Adipose tissue (tissue), 3 donors: Measurements from ENCODE around the gene CRACR2A. TPM values are rescaled to one million over a fixed set of nuclear protein-coding genes. Genes with fewer than 3 reads are reported as not detected.

Experiments
- H3K27ac ChIP-seq: one replicate; pipeline ENCODE4 v1.5.1; 2013; ENCODE audit warnings: low read depth, low read length
- WGBS, 3 donors: extraction: QIAGEN DNeasy Blood & Tissue Kit; methylation state at CpG; one replicate each; pipeline ENCODE4 v1.1.7; 2013; 5-methylcytosine and 5-hydroxymethylcytosine counted together
- polyA plus RNA-seq, 3 donors: library from polyadenylated mRNA; stranded (reverse); fragments of 200-250 nt; gene quantifications; one replicate each; pipeline ENCODE4 v1.2.3, GENCODE V29; 2013
- donor health status: healthy with polysubstance abuse.
- donor health status: Bipolar disorder and iron deficiency.
- donor health status: healthy.

CRACR2A gene
- polyA plus RNA-seq, 3 donors = 1.2 to 4.4 (median 1.5) TPM

DNA sequence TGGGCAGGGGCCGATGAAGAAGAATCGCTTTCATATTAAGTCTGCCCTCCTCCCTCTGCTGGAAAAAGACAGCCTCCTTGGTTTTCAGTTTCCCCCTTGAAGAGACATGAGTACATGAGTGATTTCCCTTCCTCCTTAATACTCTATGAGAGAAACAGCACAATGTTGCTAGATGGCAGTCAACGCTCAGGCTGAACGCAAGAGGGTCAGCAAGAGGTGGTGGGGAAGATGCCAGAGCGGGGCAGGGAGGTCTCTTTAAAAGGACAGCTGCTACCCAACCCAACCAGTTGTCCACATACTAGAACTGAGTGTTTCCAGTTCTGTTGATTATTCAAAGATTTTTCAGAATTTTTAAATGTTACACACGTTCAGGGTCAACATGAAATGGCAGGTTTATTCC, 22.8 kb downstream of the CRACR2A start:
- no peak overlapping the region for H3K27ac ChIP-seq
- 86 to 94% (median 86%) methylated on average over 6 of the region's 6 CpGs for WGBS, 3 donors

DNA sequence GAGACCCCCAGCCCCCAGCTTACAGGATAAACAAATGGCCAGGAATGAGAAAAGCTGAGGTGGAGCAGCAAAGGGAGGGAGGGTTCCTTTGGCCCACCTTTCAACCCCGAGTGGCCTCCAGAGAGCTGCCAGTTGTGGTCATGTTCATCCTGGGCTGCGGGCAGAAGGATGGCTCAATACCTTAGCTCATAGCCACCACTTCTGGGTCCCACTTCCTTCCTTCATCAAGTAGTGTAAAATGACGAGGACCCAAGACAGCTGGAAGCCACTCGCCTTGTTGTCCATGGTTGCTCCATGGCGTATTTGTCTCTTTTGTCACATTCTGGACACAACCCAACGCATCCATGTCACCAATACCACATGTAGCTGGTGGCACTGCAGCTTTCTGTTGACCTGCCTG, 24.2 kb downstream of the CRACR2A start:
- 55 to 85% (median 64%) methylated on average over 6 of the region's 6 CpGs for WGBS, 3 donors
- H3K27ac ChIP-seq = no peak overlapping the region

DNA sequence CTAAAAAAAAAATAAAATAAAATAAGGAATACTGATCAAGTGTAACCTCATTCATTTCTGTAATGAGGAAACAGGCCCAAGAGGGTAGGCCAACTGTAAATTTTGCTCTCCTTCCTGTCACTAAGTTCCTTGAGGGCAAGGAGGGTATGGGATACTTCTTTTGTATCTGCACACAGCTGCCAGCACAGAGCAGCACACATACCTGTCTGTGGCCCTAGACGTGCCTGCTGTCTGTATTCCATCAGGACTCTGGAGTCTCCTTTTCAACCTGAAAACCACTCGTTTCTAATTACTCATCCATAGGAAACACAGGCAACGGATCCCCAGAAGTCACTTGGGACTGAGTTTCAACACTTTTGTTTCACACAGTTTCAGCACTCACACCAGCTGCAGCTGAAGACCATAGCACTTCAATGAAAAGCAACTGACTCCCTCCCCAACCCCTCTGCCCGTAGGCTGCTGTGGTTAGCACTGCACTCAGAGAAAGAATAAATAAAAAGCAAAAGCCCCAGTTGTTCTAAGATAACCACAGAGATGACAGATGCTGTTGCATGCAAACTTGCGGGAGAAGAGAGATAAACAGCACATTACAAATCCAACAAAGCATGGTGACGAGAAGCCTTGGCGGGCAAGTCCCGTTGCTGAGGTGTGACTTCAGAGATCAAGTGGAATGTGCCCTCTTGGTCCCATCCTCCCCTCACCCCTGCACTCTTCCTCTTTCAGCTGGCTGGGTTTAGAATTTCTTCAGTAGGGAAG, 24.9 kb downstream of the CRACR2A start:
- no peak overlapping the region for H3K27ac ChIP-seq
- WGBS, 3 donors = 39 to 84% (median 46%) methylated on average over 8 of the region's 8 CpGs

DNA sequence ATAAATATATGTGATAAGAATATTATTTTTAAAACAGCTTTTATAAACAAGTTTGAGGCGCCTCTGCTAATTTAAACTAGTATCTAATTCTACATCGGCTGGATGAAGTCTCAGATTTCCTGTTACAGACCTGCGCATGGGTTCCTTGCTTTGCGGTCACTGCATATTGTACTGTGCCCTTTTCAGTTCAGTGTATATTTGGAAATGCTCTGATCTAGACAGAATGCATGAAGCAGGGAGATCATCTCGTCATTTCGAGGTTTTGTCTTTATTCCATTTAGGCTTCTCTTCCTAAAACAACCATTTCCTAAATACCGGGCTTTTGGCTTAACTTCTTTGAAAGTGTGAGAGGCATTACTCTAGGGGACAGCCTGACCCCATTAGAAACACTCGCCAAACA, 25.6 kb downstream of the CRACR2A start:
- H3K27ac ChIP-seq = no peak overlapping the region
- 72 to 93% (median 74%) methylated on average over 8 of the region's 8 CpGs for WGBS, 3 donors

DNA sequence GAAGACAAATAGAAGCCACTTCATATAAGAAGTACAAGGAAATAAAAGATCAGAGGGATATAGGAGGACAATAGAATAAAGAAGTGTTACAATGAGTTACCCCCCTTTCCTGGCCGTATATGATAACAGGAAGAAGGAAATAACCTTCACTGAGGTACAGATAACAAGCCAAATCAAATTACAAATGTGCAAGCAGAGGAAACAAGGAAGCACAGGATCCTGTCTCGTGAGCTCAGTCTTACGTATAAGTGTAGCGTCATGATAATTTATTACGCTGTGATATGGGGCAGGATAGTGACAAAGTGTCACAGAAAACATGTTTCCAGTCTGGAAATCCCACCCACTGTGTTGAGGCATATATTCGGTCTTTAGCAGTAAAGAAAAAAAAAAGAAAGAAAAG, 26.5 kb downstream of the CRACR2A start:
- 54 to 72% (median 55%) methylated on average over 6 of the region's 6 CpGs for WGBS, 3 donors

DNA sequence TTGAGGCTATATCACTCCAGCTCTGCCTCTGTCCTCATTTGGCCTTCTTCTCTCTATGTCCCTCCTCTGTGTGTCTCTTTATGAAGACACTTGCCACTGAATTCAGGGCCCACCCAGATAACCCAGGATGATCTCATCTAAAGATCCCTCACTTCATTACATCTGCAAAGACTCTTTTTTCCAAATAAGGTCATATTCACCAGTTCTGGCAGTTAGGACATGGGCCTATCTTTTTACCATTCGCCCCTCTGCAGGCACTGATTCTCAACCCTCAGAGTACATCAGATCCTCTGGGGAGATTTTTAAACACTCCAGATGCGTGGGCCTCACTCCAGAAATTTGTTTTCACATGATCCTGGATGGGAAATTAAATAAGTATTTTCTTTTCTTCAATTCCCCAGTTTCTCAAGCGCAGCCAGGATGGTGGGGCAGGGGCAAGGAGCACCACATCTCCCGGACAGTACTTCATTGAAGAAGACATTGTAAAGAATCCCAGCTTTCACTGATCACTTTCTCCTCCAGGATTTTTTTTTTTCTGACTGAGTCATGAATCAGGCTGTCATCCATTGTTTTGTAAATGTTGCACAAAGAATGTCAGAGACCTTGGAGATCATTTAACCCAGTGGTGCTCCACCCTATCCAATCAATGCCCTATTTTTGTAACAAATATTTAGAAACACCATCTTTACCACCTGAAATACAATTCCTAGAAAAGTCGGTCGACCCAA, 27.4 kb downstream of the CRACR2A start:
- 68 to 85% (median 75%) methylated on average over 6 of the region's 6 CpGs for WGBS, 3 donors
- H3K27ac ChIP-seq = no peak overlapping the region

More for the DNA sequence above, 26.5 kb downstream of the CRACR2A start:
- H3K27ac ChIP-seq = no peak overlapping the region

DNA sequence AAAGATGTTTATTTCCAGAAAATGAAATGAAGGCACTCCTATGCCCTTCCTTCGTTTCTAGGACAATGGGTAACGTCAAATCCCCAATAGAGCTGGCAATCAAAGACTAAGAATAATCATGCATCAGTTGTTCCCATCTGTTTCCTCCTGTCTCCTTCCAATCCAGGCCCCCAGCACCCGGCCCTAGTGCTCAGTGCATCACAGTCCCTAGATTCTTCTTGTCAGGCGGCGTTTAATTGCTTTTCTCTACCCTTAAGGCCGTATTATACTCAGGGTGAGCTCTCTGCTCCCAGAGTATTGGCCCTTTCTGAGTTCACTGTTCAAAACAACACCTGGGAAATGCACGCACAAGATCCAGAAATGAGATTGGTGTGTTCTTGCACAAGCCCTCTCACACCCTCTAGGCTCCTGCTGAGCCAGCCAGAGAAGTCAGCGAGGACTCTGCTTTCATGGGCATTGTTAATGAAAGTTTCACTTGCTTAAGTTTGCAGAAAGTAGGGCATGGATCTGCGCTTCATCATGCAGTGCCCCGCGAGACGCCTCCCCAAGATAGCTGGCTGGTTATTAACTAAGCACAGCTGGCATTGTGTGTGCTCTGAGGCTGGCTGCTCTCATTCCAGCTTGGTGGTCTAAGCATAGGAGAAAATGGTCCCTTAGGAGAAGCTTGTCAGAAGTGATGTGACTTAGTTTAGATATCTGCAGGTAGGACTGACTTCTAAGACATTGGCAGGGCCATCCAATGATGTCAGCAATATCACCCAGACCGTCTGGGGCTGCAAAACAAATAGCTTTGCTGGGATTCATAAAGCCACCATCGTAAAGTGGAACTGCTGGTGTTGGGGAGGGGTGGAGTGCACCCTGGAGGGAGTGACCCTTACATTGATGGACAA, 28.7 kb downstream of the CRACR2A start:
- H3K27ac ChIP-seq = no peak overlapping the region
- WGBS, 3 donors = 84 to 90% (median 89%) methylated on average over 14 of the region's 14 CpGs

DNA sequence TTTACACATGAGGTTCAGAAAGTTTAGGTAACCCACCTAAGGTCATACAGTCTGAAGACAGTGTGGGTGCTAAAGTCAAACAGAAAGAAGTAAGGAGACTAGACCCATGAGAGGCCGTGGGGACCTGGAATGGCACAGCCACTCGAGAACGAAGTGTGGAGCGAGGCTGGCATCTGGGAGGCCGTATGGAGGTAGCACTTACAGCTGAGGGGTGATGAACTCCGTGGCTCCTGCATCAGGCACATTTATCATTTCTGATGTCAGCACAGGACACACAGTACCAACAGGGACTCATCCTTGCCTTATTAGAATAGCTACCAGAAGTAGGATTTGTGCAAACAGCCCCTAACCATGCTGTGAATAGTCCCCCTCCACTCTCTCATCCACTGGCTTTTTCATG, 30.5 kb downstream of the CRACR2A start:
- no peak overlapping the region for H3K27ac ChIP-seq
- 87 to 90% (median 87%) methylated on average over 6 of the region's 6 CpGs for WGBS, 3 donors

DNA sequence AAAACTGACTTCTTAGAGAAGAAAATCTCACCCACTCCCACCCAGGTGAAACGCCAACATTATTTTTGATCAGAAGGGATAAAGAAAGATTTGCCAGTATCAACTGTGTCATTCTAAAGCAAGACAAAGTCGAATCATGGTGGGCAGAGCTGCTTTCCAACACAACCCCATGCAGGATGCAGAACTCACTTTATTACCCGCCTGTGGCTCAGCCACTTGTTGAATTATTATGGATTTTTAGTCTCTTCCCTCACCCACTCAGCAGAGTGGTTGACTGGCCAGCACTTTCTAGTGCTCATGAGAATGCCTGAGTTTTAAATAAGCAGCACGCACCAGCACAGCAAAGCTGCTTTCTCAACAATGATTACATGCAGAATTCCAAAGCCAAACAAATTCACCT, 32.1 kb downstream of the CRACR2A start:
- no peak overlapping the region for H3K27ac ChIP-seq
- WGBS, 3 donors = 80 to 89% (median 83%) methylated on average over 4 of the region's 4 CpGs

DNA sequence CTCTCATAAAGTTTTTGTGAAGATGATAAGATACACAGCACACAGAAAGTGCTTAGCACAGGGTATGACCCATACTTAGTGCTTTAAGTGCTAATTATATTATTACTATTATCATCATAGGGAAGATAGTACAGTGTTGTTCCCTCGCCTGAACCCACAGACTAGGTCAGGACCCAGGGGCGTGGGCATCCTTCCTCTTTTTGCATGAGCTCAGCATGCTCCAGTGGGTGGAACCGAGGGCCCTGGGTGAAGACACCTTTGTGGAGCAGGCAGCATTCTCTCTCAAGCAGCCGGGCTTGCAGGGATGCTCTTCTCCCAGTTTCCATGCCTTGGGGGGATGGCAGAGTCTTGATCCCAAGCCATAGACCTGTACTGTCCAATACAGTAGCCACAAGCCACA, 34.8 kb downstream of the CRACR2A start:
- H3K27ac ChIP-seq = no peak overlapping the region
- 62 to 85% (median 69%) methylated on average over 4 of the region's 4 CpGs for WGBS, 3 donors

DNA sequence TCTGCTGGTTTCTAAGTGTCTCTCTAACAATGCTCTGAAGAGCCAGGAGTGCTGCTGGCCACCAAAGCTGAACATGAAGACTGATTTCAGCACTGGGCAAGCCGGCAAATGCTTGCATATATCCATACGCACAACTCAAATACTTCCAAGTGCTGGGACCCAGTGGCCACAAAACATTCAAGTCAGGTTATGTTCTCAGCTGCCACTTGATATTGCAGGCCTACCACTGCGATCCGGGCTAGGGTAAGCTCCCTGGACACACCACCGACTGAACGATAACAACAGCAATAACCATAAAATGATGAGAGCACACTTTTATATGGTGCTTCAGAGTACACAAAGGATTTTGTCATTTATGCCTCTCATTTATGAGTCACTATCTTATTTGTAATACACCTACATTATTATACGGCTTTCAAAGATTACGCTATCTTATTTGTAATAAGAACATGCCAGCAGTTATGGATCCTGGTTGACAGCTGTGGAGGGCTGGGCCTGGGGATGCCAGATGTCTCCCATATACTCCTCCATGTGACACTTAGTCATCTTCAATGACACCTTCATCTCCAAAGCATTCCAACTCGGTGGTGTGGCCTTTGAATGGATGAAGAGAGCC, 35.5 kb downstream of the CRACR2A start:
- H3K27ac ChIP-seq = no peak overlapping the region
- 84 to 94% (median 93%) methylated on average over 9 of the region's 9 CpGs for WGBS, 3 donors

DNA sequence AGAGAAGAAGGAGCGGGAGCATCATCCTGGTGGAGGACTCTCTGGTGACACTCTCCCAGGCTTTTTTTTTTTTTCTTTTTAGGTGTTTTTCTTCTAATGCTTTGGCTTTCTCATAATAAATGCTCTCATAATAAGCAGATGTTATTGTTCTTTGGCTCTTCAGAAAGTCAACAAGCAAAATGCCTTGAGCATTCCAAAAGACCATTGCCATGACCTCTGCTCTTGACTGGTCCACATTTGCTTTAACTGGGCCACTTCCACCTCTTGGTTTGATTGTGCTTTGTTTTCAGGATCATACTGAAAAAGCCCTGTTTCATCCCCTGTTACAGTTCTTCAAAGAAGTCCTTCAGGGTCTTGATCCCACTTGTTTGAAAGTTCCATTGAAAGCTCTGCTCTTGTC, 36.9 kb downstream of the CRACR2A start:
- WGBS, 3 donors = 94 to 96% (median 95%) methylated on average over 1 of the region's 1 CpG
- H3K27ac ChIP-seq = no peak overlapping the region

DNA sequence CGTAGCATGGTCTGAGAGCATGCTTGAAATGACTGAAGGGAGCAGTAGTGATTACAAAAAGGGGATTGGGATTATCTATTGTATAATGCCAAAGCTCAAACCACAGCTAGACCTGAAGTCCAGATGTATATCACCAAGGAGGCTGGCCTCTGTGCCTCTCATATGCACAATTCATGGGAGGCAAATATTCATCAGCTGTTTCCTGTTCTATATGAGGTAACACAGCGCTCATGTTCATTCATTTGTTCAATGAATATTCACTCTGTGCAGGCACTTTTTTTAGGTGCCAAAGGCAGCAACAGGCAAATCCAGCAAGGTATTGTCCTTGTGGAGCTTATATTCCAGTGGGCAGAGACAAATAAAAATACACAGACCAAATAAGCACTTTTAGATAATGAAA, 39.0 kb downstream of the CRACR2A start:
- 84 to 94% (median 87%) methylated on average over 2 of the region's 2 CpGs for WGBS, 3 donors
- no peak overlapping the region for H3K27ac ChIP-seq

DNA sequence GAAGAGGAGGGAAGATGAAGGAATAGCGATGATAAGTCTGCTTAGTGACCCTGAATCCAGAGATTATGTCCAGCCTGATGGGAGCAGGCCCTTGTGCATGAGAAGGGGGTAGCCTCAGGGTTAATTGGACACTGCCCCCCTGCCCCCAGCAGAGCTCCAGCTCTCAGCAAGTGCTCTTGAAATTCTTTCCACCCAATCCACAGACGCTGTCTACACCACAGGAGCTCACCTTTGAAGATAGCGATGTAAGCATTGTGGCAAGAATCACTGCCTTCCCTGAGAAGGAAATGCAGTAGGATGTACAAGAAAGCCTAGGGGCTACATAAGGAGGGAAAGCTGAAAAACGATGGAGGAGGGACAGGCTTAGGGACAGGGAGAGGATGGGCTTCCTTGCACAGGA, 39.4 kb downstream of the CRACR2A start:
- no peak overlapping the region for H3K27ac ChIP-seq
- WGBS, 3 donors = 77 to 82% (median 79%) methylated on average over 4 of the region's 4 CpGs

DNA sequence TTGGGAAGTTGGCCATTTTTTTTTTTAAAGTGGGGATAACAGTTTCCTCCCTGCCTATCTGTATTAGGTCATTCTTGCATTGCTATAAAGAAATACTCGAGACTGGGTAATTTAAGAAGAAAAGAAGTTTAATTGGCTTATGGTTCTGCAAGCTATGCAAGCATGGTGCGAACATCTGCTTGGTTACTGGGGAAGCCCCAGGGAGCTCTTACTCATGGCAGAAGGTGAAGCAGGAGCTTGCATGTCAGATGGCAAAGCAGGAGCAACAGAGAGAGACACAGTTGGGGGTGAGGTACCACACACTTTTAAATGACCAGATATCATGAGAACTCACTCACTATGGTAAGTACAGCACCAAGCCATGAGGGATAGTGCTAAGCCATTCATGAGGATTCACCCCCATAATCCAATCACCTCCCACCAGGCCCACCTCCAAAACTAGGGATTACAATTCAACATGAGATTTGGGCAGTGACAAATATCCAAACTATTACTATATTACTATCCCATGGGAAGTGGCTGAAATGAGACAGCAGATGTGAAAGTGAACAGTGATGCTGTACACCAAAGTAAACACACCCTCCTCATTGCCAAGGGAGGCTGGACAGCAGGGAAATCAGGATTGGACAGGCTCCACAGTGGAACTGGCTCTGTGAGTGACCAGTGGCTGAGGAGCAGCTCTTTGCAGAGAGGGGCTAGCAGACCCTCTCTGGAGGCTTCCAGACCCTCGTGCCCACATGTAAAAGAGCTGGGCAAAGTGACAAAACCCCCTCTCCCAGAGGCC, 40.5 kb downstream of the CRACR2A start:
- H3K27ac ChIP-seq = no peak overlapping the region
- WGBS, 3 donors = 75 to 81% (median 79%) methylated on average over 3 of the region's 3 CpGs

DNA sequence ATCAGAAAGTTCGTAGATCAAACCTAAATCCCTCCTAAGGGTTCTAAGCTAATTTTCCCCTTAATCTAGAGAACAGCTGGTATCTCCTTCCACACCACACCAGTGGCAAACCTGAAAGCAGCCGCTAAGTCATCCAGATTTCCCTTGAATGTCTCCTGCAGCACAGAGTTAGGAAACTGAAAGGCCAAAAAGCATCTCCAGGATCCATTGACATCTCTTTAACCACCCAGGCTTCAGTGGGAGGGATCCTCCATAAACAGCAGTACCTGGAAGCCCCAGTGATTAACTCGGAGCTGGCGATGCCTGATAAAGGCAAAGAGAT, 47.6 kb downstream of the CRACR2A start:
- 85 to 87% (median 86%) methylated on average over 4 of the region's 4 CpGs for WGBS, 3 donors
- no peak overlapping the region for H3K27ac ChIP-seq

DNA sequence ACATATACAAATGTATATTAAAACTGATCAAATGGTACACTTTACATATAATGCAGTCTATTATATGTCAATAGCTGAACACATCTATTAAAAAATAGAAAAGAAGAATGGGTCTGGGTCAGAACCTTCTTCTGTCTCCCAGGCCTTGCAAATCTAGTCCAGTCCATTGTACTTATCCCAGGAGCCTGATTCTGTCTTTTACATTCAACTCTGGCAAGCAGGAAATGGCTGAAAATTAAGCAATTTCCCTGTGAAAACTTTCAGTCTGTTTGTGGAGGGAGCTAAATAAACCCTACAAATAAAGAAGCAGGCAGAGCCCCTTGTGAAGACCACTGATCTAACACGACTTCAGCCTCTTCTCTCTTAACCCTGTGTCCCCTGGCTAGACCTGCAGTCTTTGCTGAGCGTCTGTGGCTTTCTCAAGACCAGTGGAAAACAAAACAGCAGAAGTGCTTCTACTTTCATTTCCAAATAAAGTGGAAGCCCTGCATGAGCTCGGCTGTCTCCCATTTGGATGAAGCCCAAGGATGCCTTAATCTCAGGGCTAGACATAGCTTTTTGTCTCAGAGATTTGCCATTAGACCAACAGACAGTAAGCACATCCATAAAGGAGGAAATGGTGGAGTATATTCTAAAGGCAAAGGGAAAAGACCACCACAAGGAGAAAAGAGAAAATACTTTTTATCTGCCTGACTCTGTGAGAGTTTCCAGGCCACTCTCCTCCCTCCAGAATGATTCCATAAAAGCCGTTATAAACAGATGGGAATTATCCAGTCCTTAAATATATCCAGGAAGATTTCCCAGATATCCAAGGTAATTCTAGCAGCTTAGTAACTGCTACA, 48.2 kb downstream of the CRACR2A start:
- 19 to 67% (median 22%) methylated on average over 4 of the region's 4 CpGs for WGBS, 3 donors
- H3K27ac ChIP-seq = no peak overlapping the region
